Endodermal cell (in vitro differentiated cells): ENCODE results near the gene WLS. TPM values are rescaled to one million over a fixed set of nuclear protein-coding genes. Genes with fewer than 3 reads are reported as not detected.

Source experiments
- DNase-seq: peaks from one replicate; pipeline ENCODE4 v3.0.0-alpha.2; 2017
- H3K27ac ChIP-seq: 2 replicates; pipeline ENCODE4 v1.5.1; 2013; ENCODE audit warnings: mild to moderate bottlenecking, low read depth, low read length, moderate library complexity
- H3K27me3 ChIP-seq: 2 replicates; pipeline ENCODE4 v1.6.1; 2013; ENCODE audit warnings: mild to moderate bottlenecking, low read length, moderate library complexity; ENCODE audit not compliant: insufficient read depth, control insufficient read depth, poor library complexity, severe bottlenecking
- H3K36me3 ChIP-seq: 2 replicates; pipeline ENCODE4 v1.7.0; 2013; ENCODE audit warnings: mild to moderate bottlenecking, low read length, moderate library complexity; ENCODE audit not compliant: control insufficient read depth, insufficient read depth
- H3K4me1 ChIP-seq: one replicate; pipeline ENCODE4 v1.7.0; 2013; ENCODE audit warnings: low read length; ENCODE audit not compliant: control insufficient read depth, insufficient read depth
- H3K4me3 ChIP-seq: 2 replicates; pipeline ENCODE4 v1.5.1; 2013; ENCODE audit warnings: mild to moderate bottlenecking, low read length, moderate library complexity
- H3K9ac ChIP-seq: 2 replicates; pipeline ENCODE4 v1.6.1; 2013; ENCODE audit warnings: mild to moderate bottlenecking, low read length, moderate library complexity; ENCODE audit not compliant: poor library complexity, severe bottlenecking; ENCODE audit errors: extremely low read depth
- H3K9me3 ChIP-seq: 2 replicates; pipeline ENCODE4 v1.6.1; 2013; ENCODE audit warnings: mild to moderate bottlenecking, low read length, moderate library complexity; ENCODE audit not compliant: control insufficient read depth
- H3K27ac Mint-ChIP-seq: 2 replicates; pipeline ENCODE4 v1.8.0; 2020; ENCODE audit warnings: mixed read lengths
- H3K27me3 Mint-ChIP-seq: 2 replicates; pipeline ENCODE4 v1.8.0; 2021; ENCODE audit warnings: mild to moderate bottlenecking, mixed read lengths; ENCODE audit not compliant: insufficient read depth
- H3K36me3 Mint-ChIP-seq: 2 replicates; pipeline ENCODE4 v1.8.0; 2020; ENCODE audit warnings: low read depth, mixed read lengths
- H3K4me1 Mint-ChIP-seq: 2 replicates; pipeline ENCODE4 v1.8.0; 2020; ENCODE audit warnings: mixed read lengths
- H3K4me3 Mint-ChIP-seq: 2 replicates; pipeline ENCODE4 v1.8.0; 2020; ENCODE audit warnings: mild to moderate bottlenecking, moderate library complexity, mixed read lengths
- H3K9me3 Mint-ChIP-seq: 2 replicates; pipeline ENCODE4 v1.8.0; 2020; ENCODE audit warnings: mild to moderate bottlenecking, mixed read lengths
- CTCF ChIP-seq: fragments of 200-600 bp; sonication (generic); conservative IDR thresholded peaks from 2 replicates; pipeline ENCODE4 v1.5.0; 2021; ENCODE audit warnings: antibody characterized with exemption, mild to moderate bottlenecking
- WGBS, 2 experiments: methylation state at CpG; one replicate each; pipeline versions ENCODE4 v1.1.5 to v1.1.7; 2013; ENCODE audit warnings: missing lambda C conversion rate in 2 of 2, mixed read lengths in 1 of 2; ENCODE audit not compliant: insufficient coverage in 1 of 2, insufficient read length in 1 of 2; 5-methylcytosine and 5-hydroxymethylcytosine counted together
- total RNA-seq, 2 donors: library from RNA; stranded (reverse); fragmentation: NEBNext Ultra II Directional in 1 of 2; extraction: Animal tissue kit (Norgen Biotek cat#: 25700) in 1 of 2; gene quantifications; 2 replicates in 1 of 2; 3 replicates in 1 of 2; pipeline ENCODE4 v1.2.1, GENCODE V29; 2021

The WLS gene
- total RNA-seq, 2 donors from 2014 or later = 90.8 to 115 TPM

DNA sequence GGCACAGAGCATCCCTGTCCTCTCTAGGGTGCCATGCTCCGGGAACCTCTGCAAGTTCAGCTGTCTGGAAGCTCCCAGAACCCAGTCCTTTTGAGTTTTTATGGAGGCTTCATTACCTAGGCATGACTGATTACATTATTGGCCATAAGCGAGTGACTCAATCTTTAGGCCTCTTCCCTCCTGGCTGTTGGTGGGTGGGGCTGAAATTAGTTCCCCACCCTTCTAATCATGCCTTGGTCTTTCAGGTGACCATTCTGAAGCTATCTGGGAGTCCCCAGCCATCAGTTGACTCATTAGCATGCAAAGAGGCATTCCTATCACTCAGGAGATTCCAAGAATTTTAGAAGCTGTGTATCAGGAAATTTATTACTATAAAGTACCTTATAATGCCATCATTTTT is 46.6 kb downstream of the WLS start:
- no peak overlapping the region for H3K4me3 Mint-ChIP-seq
- H3K9ac ChIP-seq = no peak overlapping the region
- H3K27me3 Mint-ChIP-seq = peaks cover 20% of the 10 kb centered on the region
- WGBS, 2 experiments = 56 to 70% methylated on average over 1 to 2 of the region's 2 CpGs
- peaks cover 8% of the 10 kb centered on the region for H3K9me3 Mint-ChIP-seq
- H3K36me3 Mint-ChIP-seq = peaks cover 35% of the 10 kb centered on the region
- peaks cover 18% of the 10 kb centered on the region for H3K9me3 ChIP-seq
- H3K27ac ChIP-seq = no peak overlapping the region
- H3K4me1 Mint-ChIP-seq = no peaks in the 10 kb centered on the region
- no peak overlapping the region for H3K27ac Mint-ChIP-seq
- no peak overlapping the region for H3K4me3 ChIP-seq
- H3K36me3 ChIP-seq = peaks cover 76% of the 10 kb centered on the region
- no peak for TF ChIP-seq CTCF
- no peak for DNase-seq
- no peaks in the 10 kb centered on the region for H3K27me3 ChIP-seq
- H3K4me1 ChIP-seq = no peaks in the 10 kb centered on the region

- Mint-ChIP-seq H3K36me3 (peaks cover 34% of the 10 kb centered on the region), H3K9me3 (peaks cover 5% of the 10 kb centered on the region), H3K27me3 (peaks cover 39% of the 10 kb centered on the region), H3K4me1 (no peaks in the 10 kb centered on the region), H3K27ac (no peak overlapping the region), H3K4me3 (no peak overlapping the region)
- Histone ChIP-seq H3K4me1 (no peaks in the 10 kb centered on the region), H3K36me3 (peaks cover 68% of the 10 kb centered on the region), H3K27ac (no peak overlapping the region), H3K9ac (no peak overlapping the region), H3K4me3 (no peak overlapping the region), H3K9me3 (peaks cover 11% of the 10 kb centered on the region), H3K27me3 (no peaks in the 10 kb centered on the region)
- no peak for TF ChIP-seq CTCF
- 96 to 100% methylated on average over 2 of the region's 2 CpGs for WGBS, 2 experiments
- DNase-seq = no peak
Observed at GRCh38 chr1:68183895-68184294, 48.4 kb downstream of the WLS start.

DNA sequence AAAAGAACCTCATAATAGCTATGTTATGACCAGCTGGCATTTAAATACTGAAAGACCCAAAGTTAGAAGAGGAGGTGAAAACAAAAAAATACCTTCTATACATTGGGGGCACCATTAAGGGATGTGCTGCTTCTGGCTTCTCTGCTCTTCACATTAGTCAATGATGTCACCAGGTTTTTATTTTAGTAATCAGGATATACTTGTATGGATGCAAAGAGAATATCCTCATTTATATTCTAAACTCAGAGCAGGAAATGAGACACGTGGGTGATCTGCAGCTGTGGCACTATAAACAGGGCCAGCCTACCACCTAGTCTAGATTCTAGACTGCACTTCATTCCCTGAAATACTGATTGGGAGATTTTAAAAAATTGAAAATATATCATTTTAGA is 51.2 kb downstream of the WLS start:
- TF ChIP-seq CTCF = no peak
- H3K27ac Mint-ChIP-seq = no peak overlapping the region
- WGBS, 2 experiments = 100% methylated on average over 1 of the region's 1 CpG

More for the DNA sequence above, 51.2 kb downstream of the WLS start:
- no peak for DNase-seq
- no peaks in the 10 kb centered on the region for H3K4me1 Mint-ChIP-seq
- H3K4me1 ChIP-seq = peaks cover 4% of the 10 kb centered on the region
- H3K9me3 ChIP-seq = peaks cover 8% of the 10 kb centered on the region
- H3K27me3 Mint-ChIP-seq = peaks cover 61% of the 10 kb centered on the region
- no peak overlapping the region for H3K4me3 ChIP-seq
- no peak overlapping the region for H3K4me3 Mint-ChIP-seq
- peaks cover 48% of the 10 kb centered on the region for H3K36me3 ChIP-seq
- H3K9me3 Mint-ChIP-seq = peaks cover 5% of the 10 kb centered on the region
- H3K27ac ChIP-seq = no peak overlapping the region
- no peak overlapping the region for H3K9ac ChIP-seq
- no peaks in the 10 kb centered on the region for H3K27me3 ChIP-seq
- H3K36me3 Mint-ChIP-seq = peaks cover 27% of the 10 kb centered on the region
